Measurements from ENCODE around the gene KAZN. TPM values are rescaled to one million over a fixed set of nuclear protein-coding genes. Genes with fewer than 3 reads are reported as not detected.
A peak's percentile ranks its signal among the peaks of the same experiment; 100 is the strongest.

Gene KAZN
- total RNA-seq, 1 experiment from 2014 or later, result 2.7 TPM

GRCh38 chr1:14877224-14877623 lies 278.7 kb downstream of the KAZN start:
- no peak for DNase-seq (ENCODE audit: low read depth)

DNA sequence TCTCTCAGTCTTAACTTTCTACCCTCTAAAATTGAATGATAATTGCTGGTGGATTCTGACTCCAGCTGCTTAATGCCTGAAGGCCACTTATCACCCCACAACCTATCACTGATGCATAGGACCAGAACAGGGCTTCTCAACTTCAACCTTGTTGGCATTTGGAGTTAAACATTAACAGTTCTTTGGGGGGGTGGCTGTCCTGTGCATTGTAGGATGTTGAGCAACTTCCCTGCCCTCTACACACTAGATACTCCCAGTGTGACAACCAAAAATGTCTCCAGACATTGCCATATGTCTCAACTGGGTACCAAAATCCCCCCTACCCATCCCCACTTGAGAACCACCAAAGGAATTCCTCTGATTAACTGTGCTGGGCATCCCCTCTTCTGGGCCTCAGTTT lies 279.6 kb downstream of the KAZN start:
- DNase-seq (ENCODE audit: low read depth), result no peak

GRCh38 chr1:14878951-14879350 lies 280.5 kb downstream of the KAZN start:
- DNase-seq (ENCODE audit: low read depth), result no peak

DNA sequence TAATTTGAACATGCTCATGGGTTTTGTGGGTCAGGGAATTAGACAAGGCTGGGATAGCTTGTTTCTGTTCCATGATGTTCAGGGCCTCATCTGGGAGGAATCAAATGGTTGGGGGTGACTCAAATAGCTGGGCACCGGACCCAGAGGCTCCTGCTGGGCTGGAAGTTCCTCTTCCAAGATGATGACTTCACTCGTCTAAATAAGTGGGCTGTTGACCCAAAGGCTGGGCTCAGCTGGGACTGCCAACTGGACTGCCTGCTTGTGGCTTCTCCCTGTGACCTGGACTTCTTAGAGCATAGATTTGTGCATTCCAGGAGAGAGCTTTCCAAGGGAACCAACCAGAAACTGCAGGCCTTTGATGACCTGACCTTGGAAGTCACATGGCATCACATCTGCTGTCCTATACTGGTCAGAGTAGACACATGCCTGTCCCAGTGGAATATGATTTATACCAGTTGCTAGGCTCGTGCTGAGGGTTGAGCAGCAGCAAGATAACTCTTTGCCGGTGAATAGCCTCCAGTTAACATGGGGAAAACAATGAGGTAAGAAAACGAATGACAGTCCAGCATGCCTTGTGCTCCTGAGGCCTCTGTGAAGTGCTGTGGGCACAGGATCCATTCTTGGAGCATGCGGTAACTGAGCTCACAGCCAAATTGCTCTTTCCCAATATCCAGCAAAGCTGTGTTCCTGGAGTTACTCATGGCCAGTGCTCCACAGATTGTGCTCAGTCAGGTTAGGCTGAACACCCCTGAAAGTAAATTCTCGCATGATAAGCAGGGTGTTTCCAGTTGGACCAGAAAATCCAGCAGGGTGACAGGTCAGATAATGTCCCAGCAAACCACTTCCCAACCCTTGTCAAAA lies 282.2 kb downstream of the KAZN start:
- peak; percentile 10 for DNase-seq (ENCODE audit: low read depth)

DNA sequence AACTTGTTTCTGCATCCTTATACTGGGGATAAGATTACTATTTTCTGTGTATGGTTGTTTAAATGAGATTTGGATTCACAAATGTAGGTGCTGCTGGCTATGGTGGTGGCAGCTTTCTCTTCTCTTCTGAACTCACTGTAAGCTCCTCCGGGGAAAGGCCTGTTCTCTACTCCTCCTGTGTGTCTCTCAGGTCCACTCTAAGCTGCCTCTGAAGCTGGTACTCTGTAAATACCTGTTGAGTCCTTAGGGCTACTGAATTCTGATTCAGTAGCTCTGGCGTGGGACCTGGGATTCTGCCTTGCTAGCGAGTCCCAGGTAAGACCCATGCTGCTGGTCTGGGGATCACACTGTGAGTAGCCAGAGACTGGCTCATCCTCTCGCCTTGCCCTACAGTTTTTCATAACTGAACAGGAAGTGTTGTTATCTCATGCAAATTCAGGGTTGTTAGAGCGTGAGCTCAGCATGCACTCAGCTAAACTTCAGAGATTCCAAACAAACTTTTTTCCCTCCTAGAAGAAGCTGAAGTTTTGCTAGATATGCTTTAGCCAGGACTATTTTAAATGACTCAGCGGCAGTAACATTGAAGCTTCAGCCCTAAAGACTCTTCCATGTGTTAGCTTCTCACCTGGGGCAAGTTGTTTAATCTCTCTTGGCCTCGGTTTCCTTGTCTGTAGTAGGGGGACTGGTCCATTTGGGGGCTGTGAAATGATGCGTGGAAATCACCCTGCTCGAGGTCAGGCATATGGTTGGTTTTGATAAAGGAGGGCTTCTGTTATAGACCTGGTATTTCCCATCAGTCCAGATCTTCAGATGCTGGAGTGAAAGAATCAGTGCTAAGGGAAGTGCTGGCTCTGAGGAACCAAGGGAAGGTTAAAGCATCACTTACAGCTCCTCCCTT lies 283.5 kb downstream of the KAZN start:
- no peak for DNase-seq (ENCODE audit: low read depth)

GRCh38 chr1:14884614-14885175 lies 286.2 kb downstream of the KAZN start:
- DNase-seq (ENCODE audit: low read depth), result no peak

- no peak for DNase-seq (ENCODE audit: low read depth)
Measured at GRCh38 chr1:14887044-14887566, 288.6 kb downstream of the KAZN start.

GRCh38 chr1:14887764-14888350 lies 289.4 kb downstream of the KAZN start:
- no peak for DNase-seq (ENCODE audit: low read depth)

DNA sequence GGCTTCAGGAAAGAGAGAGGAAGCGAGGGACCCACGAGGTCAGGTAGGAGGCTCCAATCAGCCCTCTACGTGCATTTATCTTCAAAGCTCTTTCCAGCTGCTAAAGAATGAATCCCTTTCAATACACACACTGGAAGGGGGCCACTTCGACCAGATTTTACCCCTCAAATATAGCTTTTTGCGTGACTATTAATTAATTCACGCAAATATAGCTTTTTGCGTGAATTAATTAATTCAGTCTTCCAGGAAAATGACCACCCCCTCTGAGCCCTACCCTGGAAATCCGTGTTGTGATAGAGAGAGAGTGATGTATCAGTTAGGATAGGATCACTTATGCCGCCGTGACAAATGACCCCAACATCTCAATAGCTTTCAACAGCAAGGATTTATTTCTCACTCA lies 289.9 kb downstream of the KAZN start:
- no peak for DNase-seq (ENCODE audit: low read depth)

DNA sequence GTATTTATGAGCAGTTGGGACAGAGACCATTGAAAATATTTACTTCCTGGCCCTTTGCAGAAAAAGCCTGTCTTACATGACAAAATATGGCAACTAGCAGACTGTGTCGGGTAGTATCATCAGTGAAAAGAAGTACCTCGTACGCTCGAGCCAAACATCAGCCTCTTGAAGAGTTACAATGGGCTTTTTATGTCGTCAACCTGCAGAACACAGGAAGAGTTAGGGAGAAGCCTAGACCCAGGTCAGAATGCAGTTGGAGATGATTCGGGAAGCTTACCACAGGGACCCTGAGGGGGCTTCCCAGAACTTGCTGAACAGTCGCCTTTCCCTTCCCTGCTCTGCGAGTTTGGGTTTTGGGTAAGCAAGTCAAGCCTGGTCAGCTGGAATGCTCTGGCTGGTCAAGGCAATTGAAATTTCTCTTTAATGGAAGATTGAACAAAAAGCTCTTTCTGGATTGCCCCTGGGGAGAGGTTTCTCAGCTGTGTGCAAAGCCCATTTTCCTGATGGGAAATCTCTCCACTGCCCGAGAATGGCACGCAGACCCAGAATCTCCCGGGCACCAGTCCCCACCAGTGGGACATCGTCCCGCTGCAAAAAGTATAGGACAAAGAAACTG lies 291.4 kb downstream of the KAZN start:
- DNase-seq (ENCODE audit: low read depth), result no peak

GRCh38 chr1:14891991-14892390 lies 293.5 kb downstream of the KAZN start:
- DNase-seq (ENCODE audit: low read depth), result no peak

GRCh38 chr1:14894811-14895560 lies 296.5 kb downstream of the KAZN start:
- no peak for DNase-seq (ENCODE audit: low read depth)

DNA sequence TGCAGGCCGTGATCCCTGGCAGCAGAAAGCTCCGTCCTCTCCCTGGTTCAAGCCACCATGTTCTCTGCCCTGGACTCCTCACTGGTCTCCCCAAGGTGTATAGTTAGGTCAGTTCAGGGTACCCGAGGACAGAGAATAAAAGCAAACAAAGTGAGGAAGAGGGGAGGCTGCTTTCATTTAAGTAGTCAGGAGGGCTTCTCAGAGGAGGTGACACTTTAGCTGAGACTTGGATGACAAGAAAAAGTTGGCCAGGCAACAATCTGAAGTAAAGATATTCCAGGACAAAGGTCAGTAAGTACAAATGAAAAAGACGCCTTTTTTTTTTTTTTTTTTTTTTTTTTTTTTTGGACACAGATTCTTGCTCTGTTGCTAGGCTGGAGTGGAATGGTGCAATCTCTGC lies 297.2 kb downstream of the KAZN start:
- no peak for DNase-seq (ENCODE audit: low read depth)

GRCh38 chr1:14896381-14897079 lies 298.0 kb downstream of the KAZN start:
- peak; percentile 34 for DNase-seq (ENCODE audit: low read depth)

- DNase-seq (ENCODE audit: low read depth), result no peak
Measured at GRCh38 chr1:14897080-14897449, 298.6 kb downstream of the KAZN start.

- DNase-seq (ENCODE audit: low read depth), result no peak
Measured at GRCh38 chr1:14897547-14897946, 299.1 kb downstream of the KAZN start.

- DNase-seq (ENCODE audit: low read depth), result no peak
Measured at GRCh38 chr1:14897997-14898645, 299.6 kb downstream of the KAZN start.

DNA sequence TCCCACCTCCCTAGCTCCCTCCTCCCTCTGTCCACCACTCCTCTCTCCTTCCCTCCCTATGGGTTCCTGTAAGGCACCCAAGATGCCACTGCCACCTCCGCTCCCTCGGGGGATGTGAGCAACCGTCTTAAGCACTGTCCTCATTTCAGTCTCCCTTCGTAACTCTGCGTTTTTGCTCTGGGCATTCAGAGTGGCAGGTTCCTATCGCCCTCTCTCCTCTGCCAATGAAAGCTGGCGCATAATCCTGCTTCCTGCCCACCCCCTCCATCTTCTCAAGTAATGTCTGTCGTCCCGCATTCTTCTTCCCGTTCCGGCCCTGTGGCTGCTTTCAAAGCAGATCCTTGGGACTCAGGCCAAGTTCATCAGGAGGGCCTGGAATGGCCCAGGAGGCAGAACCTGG lies 301.2 kb downstream of the KAZN start:
- no peak for DNase-seq (ENCODE audit: low read depth)

- DNase-seq (ENCODE audit: low read depth), result no peak
Measured at GRCh38 chr1:14901371-14901954, 303.0 kb downstream of the KAZN start.
